ENCODE data around the gene ZNF69. TPM values are rescaled to one million over a fixed set of nuclear protein-coding genes. Genes with fewer than 3 reads are reported as not detected.

The ZNF69 gene
- total RNA-seq, 1 experiment from 2014 or later: 28.7 TPM

DNA sequence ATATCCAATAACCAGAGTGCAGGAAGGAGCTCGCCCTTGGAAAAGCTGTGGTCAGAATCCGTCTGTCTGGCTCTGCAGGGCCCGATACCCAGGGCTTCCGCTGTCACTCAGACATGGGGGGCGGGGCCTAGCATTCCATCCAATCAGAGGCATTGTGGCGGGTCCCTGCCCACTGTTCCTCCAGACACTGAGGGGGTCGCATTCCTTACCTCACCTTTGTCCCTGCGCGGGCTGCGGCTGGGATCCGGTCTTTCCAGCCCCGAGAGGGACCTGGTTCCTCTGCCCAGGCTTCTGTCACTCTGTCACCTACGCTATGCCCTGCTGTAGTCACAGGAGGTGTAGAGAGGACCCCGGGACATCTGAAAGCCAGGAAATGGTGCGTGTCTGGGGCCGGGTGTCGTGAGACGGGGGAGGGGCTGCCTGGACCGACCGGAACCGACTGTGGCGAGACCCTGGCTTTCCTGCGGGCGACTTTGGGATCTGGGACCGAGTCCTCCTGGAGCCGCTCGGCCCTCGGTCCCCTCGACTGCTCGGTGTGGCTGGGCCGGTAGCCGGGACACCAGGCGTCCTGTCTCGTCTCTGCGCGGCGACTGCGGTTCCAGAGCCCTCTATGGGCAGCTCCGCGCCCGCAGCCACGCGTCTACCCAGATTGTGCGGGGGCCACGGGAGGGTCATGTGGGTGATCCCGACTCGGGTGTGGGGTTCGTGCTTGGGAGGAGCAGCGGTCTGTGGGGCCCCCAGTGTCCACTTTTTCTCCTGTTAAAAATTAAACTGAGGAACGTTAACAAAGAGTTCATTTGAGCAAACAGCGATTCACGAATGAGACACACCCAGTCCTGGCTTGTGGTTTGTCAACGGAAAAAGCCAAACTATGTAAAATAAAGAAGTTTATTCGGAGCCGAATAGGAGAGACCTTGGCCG lies at the start of gene ZNF69 (continued):
- TF ChIP-seq ZBTB21 (CRISPR knock-in tag; IDR thresholded peaks at IDR 0.05; ENCODE audit: borderline replicate concordance) (peak; percentile 20; the same call in 1 of the 2 replicates), ZSCAN18 (CRISPR knock-in tag; IDR thresholded peaks at IDR 0.05) (no peak), SP1 (CRISPR knock-in tag; conservative IDR thresholded peaks at IDR 0.05) (peak; percentile 61; the same call in 1 of the 2 replicates), HMGA2 (CRISPR knock-in tag; IDR thresholded peaks at IDR 0.05) (no peak), MLX (CRISPR knock-in tag; IDR thresholded peaks at IDR 0.05) (no peak), SMAD4 (CRISPR knock-in tag; IDR thresholded peaks at IDR 0.05) (no peak), SOX15 (CRISPR knock-in tag; IDR thresholded peaks at IDR 0.05) (no peak), ZNF416 (CRISPR knock-in tag; IDR thresholded peaks at IDR 0.05) (no peak), ZNF671 (CRISPR knock-in tag; IDR thresholded peaks at IDR 0.05) (no peak), GRHL2 (CRISPR knock-in tag; IDR thresholded peaks at IDR 0.05; ENCODE audit: insufficient replicate concordance, severe bottlenecking) (no peak), NR2C2 (CRISPR knock-in tag; IDR thresholded peaks at IDR 0.05) (no peak)
- TF ChIP-seq, protein P1, sequence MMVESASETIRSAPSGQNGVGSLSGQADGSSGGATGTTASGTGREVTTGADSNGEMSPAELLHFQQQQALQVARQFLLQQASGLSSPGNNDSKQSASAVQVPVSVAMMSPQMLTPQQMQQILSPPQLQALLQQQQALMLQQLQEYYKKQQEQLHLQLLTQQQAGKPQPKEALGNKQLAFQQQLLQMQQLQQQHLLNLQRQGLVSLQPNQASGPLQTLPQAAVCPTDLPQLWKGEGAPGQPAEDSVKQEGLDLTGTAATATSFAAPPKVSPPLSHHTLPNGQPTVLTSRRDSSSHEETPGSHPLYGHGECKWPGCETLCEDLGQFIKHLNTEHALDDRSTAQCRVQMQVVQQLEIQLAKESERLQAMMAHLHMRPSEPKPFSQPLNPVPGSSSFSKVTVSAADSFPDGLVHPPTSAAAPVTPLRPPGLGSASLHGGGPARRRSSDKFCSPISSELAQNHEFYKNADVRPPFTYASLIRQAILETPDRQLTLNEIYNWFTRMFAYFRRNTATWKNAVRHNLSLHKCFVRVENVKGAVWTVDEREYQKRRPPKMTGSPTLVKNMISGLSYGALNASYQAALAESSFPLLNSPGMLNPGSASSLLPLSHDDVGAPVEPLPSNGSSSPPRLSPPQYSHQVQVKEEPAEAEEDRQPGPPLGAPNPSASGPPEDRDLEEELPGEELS (CRISPR knock-in tag; IDR thresholded peaks at IDR 0.05): no peak

DNA sequence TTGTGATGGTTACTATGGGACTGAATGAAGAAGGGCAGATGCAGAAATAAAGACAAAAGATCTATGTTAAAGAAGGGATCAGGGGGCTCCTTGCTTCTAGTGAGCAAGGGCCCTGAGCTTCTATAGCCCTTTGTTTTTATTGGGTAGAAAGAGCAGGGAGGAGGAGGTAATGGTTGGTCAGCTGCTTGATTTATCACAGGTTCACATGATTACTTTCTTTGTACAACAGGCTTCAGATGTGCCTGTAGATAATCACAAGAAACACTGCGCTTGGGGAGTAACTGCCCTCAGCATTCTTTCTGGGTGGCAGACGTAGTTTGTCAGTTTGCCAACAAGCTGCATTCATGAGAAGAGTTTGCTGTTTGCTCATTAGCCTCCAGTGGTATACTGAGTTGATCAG lies 43.9 kb upstream of the ZNF69 start:
- H3K4me1 Mint-ChIP-seq: peaks cover 16% of the 10 kb centered on the region
- CTCF ChIA-PET: interaction anchor here (0.9 to 1.5 kb wide), 2 partner anchors 36 to 46 kb away, joined by 3 read pairs; partner anchors contain the start of gene ZNF491
- peaks cover 4% of the 10 kb centered on the region; the same call in 1 of the 2 replicates for H3K9me3 Mint-ChIP-seq
- DNase-seq (ENCODE audit: low spot score) (no peak), ATAC-seq (no peak)
- no peak overlapping the region for H3K4me3 Mint-ChIP-seq
- no peak overlapping the region for H3K27ac Mint-ChIP-seq
- POLR2A ChIA-PET: no interaction called here
- no peaks in the 10 kb centered on the region; the same call in 1 of the 2 replicates for H3K36me3 Mint-ChIP-seq
- peaks cover 9% of the 10 kb centered on the region for H3K27me3 Mint-ChIP-seq (ENCODE audit: low read depth)
- TF ChIP-seq GTF2I (CRISPR knock-in tag; conservative IDR thresholded peaks at IDR 0.05): no peak
- TF ChIP-seq SMAD4 (CRISPR knock-in tag; IDR thresholded peaks at IDR 0.05): no peak
- TF ChIP-seq ATF1 (CRISPR knock-in tag; IDR thresholded peaks at IDR 0.05): no peak
- TF ChIP-seq NR3C1 (CRISPR knock-in tag; conservative IDR thresholded peaks at IDR 0.05; ENCODE audit: low read depth): no peak
- TF ChIP-seq GABPB1 (CRISPR knock-in tag; IDR thresholded peaks at IDR 0.05): no peak
- no peak for TF ChIP-seq RORB (CRISPR knock-in tag; IDR thresholded peaks at IDR 0.05)
- TF ChIP-seq IRF2 (CRISPR knock-in tag; IDR thresholded peaks at IDR 0.05; ENCODE audit: borderline replicate concordance, low read depth): no peak
- TF ChIP-seq, protein P2, sequence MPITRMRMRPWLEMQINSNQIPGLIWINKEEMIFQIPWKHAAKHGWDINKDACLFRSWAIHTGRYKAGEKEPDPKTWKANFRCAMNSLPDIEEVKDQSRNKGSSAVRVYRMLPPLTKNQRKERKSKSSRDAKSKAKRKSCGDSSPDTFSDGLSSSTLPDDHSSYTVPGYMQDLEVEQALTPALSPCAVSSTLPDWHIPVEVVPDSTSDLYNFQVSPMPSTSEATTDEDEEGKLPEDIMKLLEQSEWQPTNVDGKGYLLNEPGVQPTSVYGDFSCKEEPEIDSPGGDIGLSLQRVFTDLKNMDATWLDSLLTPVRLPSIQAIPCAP (CRISPR knock-in tag; IDR thresholded peaks at IDR 0.05): no peak
- TF ChIP-seq, protein P3, sequence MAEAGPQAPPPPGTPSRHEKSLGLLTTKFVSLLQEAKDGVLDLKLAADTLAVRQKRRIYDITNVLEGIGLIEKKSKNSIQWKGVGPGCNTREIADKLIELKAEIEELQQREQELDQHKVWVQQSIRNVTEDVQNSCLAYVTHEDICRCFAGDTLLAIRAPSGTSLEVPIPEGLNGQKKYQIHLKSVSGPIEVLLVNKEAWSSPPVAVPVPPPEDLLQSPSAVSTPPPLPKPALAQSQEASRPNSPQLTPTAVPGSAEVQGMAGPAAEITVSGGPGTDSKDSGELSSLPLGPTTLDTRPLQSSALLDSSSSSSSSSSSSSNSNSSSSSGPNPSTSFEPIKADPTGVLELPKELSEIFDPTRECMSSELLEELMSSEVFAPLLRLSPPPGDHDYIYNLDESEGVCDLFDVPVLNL (CRISPR knock-in tag; IDR thresholded peaks at IDR 0.05; ENCODE audit: borderline replicate concordance, low read depth): no peak
- TF ChIP-seq SMAD3 (CRISPR knock-in tag; IDR thresholded peaks at IDR 0.05; ENCODE audit: borderline replicate concordance): no peak
- no peak for TF ChIP-seq PRDM15 (CRISPR knock-in tag; IDR thresholded peaks at IDR 0.05)
- no peak for TF ChIP-seq ZNF138 (CRISPR knock-in tag; conservative IDR thresholded peaks at IDR 0.05)
- no peak for TF ChIP-seq ZBTB43 (CRISPR knock-in tag; IDR thresholded peaks at IDR 0.05)

All from WTC11 (cell line).